ENCODE data around the gene LAMA3. TPM values are rescaled to one million over a fixed set of nuclear protein-coding genes. Genes with fewer than 3 reads are reported as not detected.

Gene LAMA3
- total RNA-seq, 2 donors from 2014 or later, result 0.58 to 1.3 TPM

DNA sequence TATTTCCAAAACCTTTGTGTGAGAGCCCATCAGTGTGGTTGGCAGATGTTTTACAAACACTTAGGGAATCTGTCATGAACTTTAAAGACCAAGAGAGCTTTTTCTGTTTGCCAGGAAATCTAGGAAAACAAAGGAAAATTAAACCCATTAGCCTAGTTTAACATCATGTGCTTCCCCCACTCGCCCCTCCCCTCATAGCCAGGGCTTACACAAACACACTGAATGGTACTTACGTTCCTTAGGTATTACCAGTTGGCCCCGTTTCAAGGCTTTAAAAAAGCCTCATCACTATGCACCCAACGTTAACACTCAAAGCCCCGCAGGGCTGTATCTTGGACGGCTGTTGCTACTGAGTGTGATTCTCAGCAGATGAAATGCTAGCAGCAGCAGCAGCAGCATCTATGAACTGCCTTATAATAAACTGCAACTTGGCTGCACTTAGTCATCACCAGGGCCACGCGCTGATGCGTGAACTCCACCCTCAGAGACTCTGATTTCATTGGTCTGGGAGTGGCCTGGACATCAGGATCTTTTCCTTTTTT lies 305.2 kb downstream of the LAMA3 start:
- no peak for DNase-seq
- Mint-ChIP-seq H3K27me3 (ENCODE audit: insufficient read depth) (no peaks in the 10 kb centered on the region), H3K9me3 (no peaks in the 10 kb centered on the region)

DNA sequence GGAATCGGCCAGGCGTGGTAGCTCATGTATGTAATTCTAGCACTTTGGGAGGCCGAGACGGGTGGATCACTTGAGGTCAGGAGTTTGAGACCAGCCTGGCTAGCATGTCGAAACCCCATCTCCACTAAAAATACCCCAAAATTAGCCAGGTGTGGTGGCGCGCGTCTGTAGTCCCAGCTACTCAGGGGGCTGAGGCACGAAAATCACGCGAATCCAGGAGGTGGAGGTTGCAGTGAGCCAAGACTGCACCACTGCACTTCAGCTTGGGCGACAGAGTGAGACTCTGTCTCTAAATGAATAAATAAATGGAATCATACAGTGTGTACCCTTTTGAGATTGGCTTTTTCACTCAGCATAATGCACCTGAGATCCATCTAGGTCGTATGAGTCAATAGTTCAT lies 305.9 kb downstream of the LAMA3 start:
- H3K9me3 ChIP-seq (ENCODE audit: control insufficient read depth, low read length), result no peaks in the 10 kb centered on the region
- Mint-ChIP-seq H3K36me3 (ENCODE audit: low read depth) (no peaks in the 10 kb centered on the region), H3K9me3 (no peaks in the 10 kb centered on the region), H3K27me3 (ENCODE audit: insufficient read depth) (no peaks in the 10 kb centered on the region), H3K4me1 (peaks cover 21% of the 10 kb centered on the region), H3K27ac (no peak overlapping the region), H3K4me3 (no peak overlapping the region)
- H3K27ac ChIP-seq (ENCODE audit: low read depth, low read length), result no peak overlapping the region
- WGBS, 2 experiments (ENCODE audit: insufficient coverage in 1 of 2, insufficient read length in 1 of 2), result 92 to 94% methylated on average over 12 to 13 of the region's 13 CpGs
- H3K36me3 ChIP-seq (ENCODE audit: control insufficient read depth, insufficient read depth, low read length), result no peaks in the 10 kb centered on the region
- DNase-seq, result no peak
- H3K4me3 ChIP-seq (ENCODE audit: low read length), result no peak overlapping the region
- no peaks in the 10 kb centered on the region for H3K27me3 ChIP-seq (ENCODE audit: control insufficient read depth, insufficient read depth, low read length, poor library complexity, severe bottlenecking)
- peaks cover 5% of the 10 kb centered on the region for H3K4me1 ChIP-seq (ENCODE audit: control insufficient read depth, insufficient read depth, low read length)
- H3K9ac ChIP-seq (ENCODE audit: extremely low read depth, low read length, poor library complexity, severe bottlenecking), result no peak overlapping the region
- TF ChIP-seq, protein P1, sequence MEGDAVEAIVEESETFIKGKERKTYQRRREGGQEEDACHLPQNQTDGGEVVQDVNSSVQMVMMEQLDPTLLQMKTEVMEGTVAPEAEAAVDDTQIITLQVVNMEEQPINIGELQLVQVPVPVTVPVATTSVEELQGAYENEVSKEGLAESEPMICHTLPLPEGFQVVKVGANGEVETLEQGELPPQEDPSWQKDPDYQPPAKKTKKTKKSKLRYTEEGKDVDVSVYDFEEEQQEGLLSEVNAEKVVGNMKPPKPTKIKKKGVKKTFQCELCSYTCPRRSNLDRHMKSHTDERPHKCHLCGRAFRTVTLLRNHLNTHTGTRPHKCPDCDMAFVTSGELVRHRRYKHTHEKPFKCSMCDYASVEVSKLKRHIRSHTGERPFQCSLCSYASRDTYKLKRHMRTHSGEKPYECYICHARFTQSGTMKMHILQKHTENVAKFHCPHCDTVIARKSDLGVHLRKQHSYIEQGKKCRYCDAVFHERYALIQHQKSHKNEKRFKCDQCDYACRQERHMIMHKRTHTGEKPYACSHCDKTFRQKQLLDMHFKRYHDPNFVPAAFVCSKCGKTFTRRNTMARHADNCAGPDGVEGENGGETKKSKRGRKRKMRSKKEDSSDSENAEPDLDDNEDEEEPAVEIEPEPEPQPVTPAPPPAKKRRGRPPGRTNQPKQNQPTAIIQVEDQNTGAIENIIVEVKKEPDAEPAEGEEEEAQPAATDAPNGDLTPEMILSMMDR (conservative IDR thresholded peaks at IDR 0.05), result no peak

More for the DNA sequence above, 305.2 kb downstream of the LAMA3 start:
- H3K4me1 ChIP-seq (ENCODE audit: control insufficient read depth, insufficient read depth, low read length), result peaks cover 2% of the 10 kb centered on the region
- peaks cover 14% of the 10 kb centered on the region for H3K4me1 Mint-ChIP-seq
- no peak overlapping the region for H3K9ac ChIP-seq (ENCODE audit: extremely low read depth, low read length, poor library complexity, severe bottlenecking)
- no peak overlapping the region for H3K4me3 ChIP-seq (ENCODE audit: low read length)
- no peaks in the 10 kb centered on the region for H3K36me3 ChIP-seq (ENCODE audit: control insufficient read depth, insufficient read depth, low read length)
- H3K4me3 Mint-ChIP-seq, result peak overlapping the region; percentile 11
- no peaks in the 10 kb centered on the region for H3K27me3 ChIP-seq (ENCODE audit: control insufficient read depth, insufficient read depth, low read length, poor library complexity, severe bottlenecking)
- H3K27ac Mint-ChIP-seq, result peak overlapping the region; percentile 59
- TF ChIP-seq, protein P1 (conservative IDR thresholded peaks at IDR 0.05), result no peak
- no peaks in the 10 kb centered on the region for H3K9me3 ChIP-seq (ENCODE audit: control insufficient read depth, low read length)
- H3K36me3 Mint-ChIP-seq (ENCODE audit: low read depth), result no peaks in the 10 kb centered on the region
- WGBS, 2 experiments (ENCODE audit: insufficient coverage in 1 of 2, insufficient read length in 1 of 2), result 42 to 44% methylated on average over 6 to 9 of the region's 9 CpGs
- H3K27ac ChIP-seq (ENCODE audit: low read depth, low read length), result no peak overlapping the region

DNA sequence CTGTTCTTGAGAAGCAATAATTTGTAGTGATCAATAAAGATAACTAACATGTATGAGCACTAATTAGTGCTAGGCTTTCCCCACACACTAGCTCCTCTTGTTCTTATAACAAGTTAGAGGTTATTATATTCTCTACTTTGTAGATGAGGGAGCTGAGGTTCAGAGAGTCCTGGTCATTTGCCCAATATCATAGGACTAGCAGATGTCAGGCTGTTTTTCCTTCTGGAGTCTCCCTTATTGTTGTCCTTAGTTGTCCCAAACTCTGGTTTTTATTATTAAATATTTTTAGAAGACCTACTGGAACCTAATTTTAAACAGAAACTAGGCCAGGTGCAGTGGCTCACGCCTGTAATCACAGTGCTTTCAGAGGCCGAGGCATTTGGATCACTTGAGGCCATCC lies 308.8 kb downstream of the LAMA3 start:
- Mint-ChIP-seq H3K9me3 (no peaks in the 10 kb centered on the region), H3K36me3 (ENCODE audit: low read depth) (no peaks in the 10 kb centered on the region), H3K27me3 (ENCODE audit: insufficient read depth) (peaks cover 2% of the 10 kb centered on the region), H3K4me3 (no peak overlapping the region), H3K27ac (no peak overlapping the region), H3K4me1 (peaks cover 23% of the 10 kb centered on the region)
- Histone ChIP-seq H3K9me3 (ENCODE audit: control insufficient read depth, low read length) (no peaks in the 10 kb centered on the region), H3K4me1 (ENCODE audit: control insufficient read depth, insufficient read depth, low read length) (peaks cover 5% of the 10 kb centered on the region), H3K27ac (ENCODE audit: low read depth, low read length) (no peak overlapping the region), H3K9ac (ENCODE audit: extremely low read depth, low read length, poor library complexity, severe bottlenecking) (no peak overlapping the region), H3K36me3 (ENCODE audit: control insufficient read depth, insufficient read depth, low read length) (no peaks in the 10 kb centered on the region), H3K4me3 (ENCODE audit: low read length) (no peak overlapping the region), H3K27me3 (ENCODE audit: control insufficient read depth, insufficient read depth, low read length, poor library complexity, severe bottlenecking) (no peaks in the 10 kb centered on the region)
- no peak for DNase-seq
- TF ChIP-seq, protein P1 (conservative IDR thresholded peaks at IDR 0.05), result no peak
- WGBS, 2 experiments (ENCODE audit: insufficient coverage in 1 of 2, insufficient read length in 1 of 2), result 75 to 96% methylated on average over 2 of the region's 2 CpGs

Measured in endodermal cell (in vitro differentiated cells).